ENCODE data around the gene ZNF691. TPM values are rescaled to one million over a fixed set of nuclear protein-coding genes. Genes with fewer than 3 reads are reported as not detected.

The ZNF691 gene
- polyA plus RNA-seq, 1 experiment, result 5.6 TPM

DNA sequence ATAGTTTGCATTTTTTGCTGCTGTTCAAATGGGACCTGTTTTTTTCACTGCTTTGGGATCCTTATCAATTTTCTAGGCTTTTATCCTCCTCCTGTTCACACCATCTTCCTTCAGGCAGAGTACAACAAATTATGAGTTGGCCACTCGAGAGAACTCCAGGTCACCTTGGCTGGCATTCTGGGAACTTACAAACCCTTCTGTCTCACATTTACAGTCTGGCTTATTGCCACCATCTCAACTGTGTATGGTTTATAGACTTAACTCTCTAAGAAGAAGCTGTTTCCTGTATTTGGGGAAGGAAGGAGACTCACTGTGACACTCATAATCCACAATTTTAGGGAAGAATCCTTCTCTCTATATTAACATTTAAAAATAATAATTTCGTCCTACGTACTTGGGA, 5.4 kb upstream of the ZNF691 start:
- TF ChIP-seq, protein P1, sequence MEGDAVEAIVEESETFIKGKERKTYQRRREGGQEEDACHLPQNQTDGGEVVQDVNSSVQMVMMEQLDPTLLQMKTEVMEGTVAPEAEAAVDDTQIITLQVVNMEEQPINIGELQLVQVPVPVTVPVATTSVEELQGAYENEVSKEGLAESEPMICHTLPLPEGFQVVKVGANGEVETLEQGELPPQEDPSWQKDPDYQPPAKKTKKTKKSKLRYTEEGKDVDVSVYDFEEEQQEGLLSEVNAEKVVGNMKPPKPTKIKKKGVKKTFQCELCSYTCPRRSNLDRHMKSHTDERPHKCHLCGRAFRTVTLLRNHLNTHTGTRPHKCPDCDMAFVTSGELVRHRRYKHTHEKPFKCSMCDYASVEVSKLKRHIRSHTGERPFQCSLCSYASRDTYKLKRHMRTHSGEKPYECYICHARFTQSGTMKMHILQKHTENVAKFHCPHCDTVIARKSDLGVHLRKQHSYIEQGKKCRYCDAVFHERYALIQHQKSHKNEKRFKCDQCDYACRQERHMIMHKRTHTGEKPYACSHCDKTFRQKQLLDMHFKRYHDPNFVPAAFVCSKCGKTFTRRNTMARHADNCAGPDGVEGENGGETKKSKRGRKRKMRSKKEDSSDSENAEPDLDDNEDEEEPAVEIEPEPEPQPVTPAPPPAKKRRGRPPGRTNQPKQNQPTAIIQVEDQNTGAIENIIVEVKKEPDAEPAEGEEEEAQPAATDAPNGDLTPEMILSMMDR (IDR thresholded peaks at IDR 0.05; ENCODE audit: insufficient read depth, low read depth, low read length), result no peak
- no peak for DNase-seq (ENCODE audit: low read depth)
- ChIA-PET POLR2A (no interaction called here), CTCF (no interaction called here)
- H3K27me3 ChIP-seq (ENCODE audit: control insufficient read depth, insufficient read depth, low read length), result no peaks in the 10 kb centered on the region
- H3K36me3 ChIP-seq (ENCODE audit: control insufficient read depth, insufficient read depth, low read length), result peaks cover 6% of the 10 kb centered on the region
- H3K4me3 ChIP-seq (ENCODE audit: low read depth, low read length), result no peak overlapping the region

DNA sequence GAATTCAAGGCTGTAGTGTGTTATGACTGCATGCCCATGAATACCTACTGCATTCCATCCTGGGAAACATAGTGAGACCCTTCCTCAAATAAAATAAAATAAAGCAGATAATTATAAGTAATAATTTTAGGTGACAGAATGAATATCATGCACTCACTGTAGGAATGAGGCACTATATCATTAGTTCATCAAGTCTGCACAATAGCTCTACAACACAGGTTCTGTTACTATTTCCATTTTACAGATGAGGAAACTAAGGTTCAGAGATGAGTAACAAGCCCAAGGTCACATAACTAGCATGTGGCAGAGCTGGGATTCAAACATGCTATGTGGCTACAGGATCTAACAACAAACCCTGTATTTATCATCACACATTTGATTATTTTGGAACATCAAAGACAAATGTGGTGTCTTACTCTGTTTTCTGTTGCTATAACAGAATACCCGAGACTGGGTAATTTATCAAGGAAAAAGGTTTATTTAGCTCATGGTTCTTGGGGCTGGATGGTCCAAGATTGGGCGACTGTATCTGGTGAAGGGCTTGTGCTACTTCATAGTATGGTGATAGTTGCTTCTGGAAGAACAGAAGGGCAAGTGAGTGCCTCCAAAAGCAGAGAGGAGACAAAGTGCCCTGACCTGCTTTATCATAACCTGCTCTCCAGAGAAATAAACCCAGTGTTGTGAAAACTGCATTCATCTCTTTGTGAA, 4.8 kb upstream of the ZNF691 start:
- Histone ChIP-seq H3K27me3 (ENCODE audit: control insufficient read depth, insufficient read depth, low read length) (no peaks in the 10 kb centered on the region), H3K36me3 (ENCODE audit: control insufficient read depth, insufficient read depth, low read length) (peaks cover 6% of the 10 kb centered on the region), H3K4me3 (ENCODE audit: low read depth, low read length) (no peak overlapping the region)
- ChIA-PET POLR2A (no interaction called here), CTCF (no interaction called here)
- DNase-seq (ENCODE audit: low read depth), result no peak
- TF ChIP-seq, protein P1 (IDR thresholded peaks at IDR 0.05; ENCODE audit: insufficient read depth, low read depth, low read length), result no peak

DNA sequence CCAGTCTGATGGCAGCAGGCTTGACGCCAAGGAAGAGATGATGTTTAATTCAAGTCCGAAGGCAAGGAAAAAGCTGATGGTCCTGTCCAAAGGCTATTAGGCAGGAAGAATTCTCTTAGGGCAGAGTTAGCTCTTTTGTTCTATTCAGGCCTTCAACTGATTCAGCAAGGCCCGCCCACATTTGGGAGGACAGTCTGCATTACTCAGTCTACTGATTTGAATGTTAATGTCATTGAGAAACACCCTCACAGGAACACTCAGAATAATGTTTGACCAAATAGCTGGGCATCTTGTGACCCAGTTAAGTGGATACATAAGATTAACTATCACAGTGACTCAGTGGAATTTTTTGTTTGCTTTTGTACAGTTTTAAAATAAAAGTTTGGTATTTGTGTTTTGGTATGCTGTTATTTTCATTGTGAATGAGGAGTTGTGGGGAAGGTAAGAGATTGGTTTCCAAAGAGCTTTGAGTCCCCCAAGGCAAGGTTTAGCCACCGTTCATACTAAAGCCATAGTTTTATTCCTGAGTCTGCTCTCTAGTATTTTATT, 1.7 kb upstream of the ZNF691 start:
- Histone ChIP-seq H3K27me3 (ENCODE audit: control insufficient read depth, insufficient read depth, low read length) (no peaks in the 10 kb centered on the region), H3K4me3 (ENCODE audit: low read depth, low read length) (no peak overlapping the region), H3K36me3 (ENCODE audit: control insufficient read depth, insufficient read depth, low read length) (peaks cover 8% of the 10 kb centered on the region)
- ChIA-PET POLR2A (no interaction called here), CTCF (interaction anchor here (0.6 kb wide), 1 partner anchor 61 kb away, joined by 4 read pairs; no protein-coding TSS in a partner anchor)
- TF ChIP-seq, protein P1 (IDR thresholded peaks at IDR 0.05; ENCODE audit: insufficient read depth, low read depth, low read length), result no peak
- no peak for DNase-seq (ENCODE audit: low read depth)

DNA sequence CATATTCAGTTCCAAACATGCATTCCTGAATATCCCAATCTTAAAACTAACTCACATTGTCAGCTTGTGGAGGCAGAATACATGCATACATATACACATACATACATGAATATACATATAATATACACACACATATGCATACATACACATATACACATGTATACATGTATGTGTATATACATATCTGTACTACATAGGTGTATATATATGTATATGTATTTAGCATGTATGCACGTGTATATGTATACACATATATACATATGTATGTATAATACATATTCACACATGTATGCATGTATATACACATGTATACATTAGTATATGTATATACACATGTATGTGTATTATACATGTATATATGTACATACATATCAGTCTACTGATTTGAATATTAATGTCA, 1.2 kb upstream of the ZNF691 start:
- CTCF ChIA-PET, result no interaction called here
- no peaks in the 10 kb centered on the region for H3K27me3 ChIP-seq (ENCODE audit: control insufficient read depth, insufficient read depth, low read length)
- POLR2A ChIA-PET, result no interaction called here
- TF ChIP-seq, protein P1 (IDR thresholded peaks at IDR 0.05; ENCODE audit: insufficient read depth, low read depth, low read length), result no peak
- no peak overlapping the region for H3K4me3 ChIP-seq (ENCODE audit: low read depth, low read length)
- H3K36me3 ChIP-seq (ENCODE audit: control insufficient read depth, insufficient read depth, low read length), result peaks cover 8% of the 10 kb centered on the region
- no peak for DNase-seq (ENCODE audit: low read depth)

DNA sequence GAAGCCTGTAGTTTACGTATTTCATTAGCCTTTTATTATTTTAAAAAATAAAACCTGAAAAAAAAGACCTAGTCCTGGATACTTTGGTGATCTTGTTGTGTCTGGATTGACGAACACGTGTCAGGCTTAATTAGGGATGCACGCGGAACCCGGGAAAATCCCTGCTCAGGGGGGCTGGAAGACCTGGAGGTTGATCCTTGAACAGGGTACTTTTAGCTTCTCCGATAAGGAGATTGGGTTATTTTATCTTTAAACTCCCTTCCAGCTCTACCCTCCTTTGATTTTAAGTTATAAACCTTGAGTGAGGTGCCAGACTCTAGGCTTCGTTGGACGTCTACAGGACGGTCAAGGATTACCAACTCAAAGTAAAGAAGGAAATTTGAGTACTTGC, 552 bp upstream of the ZNF691 start:
- H3K36me3 ChIP-seq (ENCODE audit: control insufficient read depth, insufficient read depth, low read length), result peaks cover 8% of the 10 kb centered on the region
- no peaks in the 10 kb centered on the region for H3K27me3 ChIP-seq (ENCODE audit: control insufficient read depth, insufficient read depth, low read length)
- H3K4me3 ChIP-seq (ENCODE audit: low read depth, low read length), result peak overlapping the region; percentile 51
- ChIA-PET POLR2A (interaction anchor here (0.6 kb wide), 3 partner anchors 8 to 126 kb away, joined by 3 to 5 read pairs (median 3); no protein-coding TSS in a partner anchor), CTCF (interaction anchor here (0.9 to 2.2 kb wide), 4 partner anchors 16 to 69 kb away, joined by 3 to 5 read pairs (median 4); no protein-coding TSS in a partner anchor)
- TF ChIP-seq, protein P1 (IDR thresholded peaks at IDR 0.05; ENCODE audit: insufficient read depth, low read depth, low read length), result no peak
- no peak for DNase-seq (ENCODE audit: low read depth)

Data from BJ (cell line).